ENCODE data around the gene TNFRSF6B.

TNFRSF6B gene

DNA sequence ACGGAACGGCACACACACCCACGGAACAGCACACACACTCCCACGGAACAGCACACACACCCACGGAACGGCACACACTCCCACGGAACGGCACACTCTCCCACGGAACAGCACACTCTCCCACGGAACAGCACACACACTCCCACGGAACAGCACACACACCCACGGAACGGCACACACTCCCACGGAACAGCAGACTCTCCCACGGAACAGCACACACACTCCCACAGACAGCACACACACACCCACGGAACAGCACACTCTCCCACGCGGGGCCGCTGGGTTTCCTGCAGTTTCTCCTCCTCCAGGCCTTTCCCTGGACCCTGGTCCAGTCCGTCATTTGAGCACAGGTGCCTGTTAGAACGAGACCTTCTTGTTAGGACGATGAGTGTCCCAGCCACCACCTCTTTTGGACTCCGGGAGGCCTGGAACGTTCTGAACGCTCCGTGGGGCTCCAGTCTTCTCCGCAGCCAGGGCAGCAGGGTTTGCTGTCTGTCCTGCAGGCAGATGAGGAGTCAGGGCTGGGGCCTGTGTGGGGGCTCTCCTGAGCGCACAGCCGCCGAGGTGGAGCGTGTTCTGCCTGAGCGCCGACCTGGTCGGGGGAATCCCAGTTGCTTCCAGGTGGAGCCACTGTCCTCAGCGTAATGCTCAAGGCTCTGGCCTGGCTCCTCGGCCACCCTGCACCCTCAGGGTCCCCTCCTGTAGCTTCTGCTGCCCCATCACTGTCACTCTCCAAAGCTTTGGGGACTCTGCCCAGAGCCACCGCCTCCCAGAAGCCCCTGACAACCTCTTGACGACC lies 17.6 kb upstream of the TNFRSF6B start:
- peaks cover 3% of the 10 kb centered on the region; the same call in 1 of the 2 replicates for H3K36me3 ChIP-seq (ENCODE audit: insufficient read depth, low read length)
- peaks cover 4% of the 10 kb centered on the region for H3K4me1 ChIP-seq (ENCODE audit: insufficient read depth, low read length, poor library complexity, severe bottlenecking)
- no peak overlapping the region for H3K9ac ChIP-seq (ENCODE audit: low read depth, low read length, poor library complexity, severe bottlenecking)
- TF ChIP-seq EZH2phosphoT487 (IDR thresholded peaks at IDR 0.05; ENCODE audit: borderline replicate concordance), result no peak
- TF ChIP-seq, protein P1, sequence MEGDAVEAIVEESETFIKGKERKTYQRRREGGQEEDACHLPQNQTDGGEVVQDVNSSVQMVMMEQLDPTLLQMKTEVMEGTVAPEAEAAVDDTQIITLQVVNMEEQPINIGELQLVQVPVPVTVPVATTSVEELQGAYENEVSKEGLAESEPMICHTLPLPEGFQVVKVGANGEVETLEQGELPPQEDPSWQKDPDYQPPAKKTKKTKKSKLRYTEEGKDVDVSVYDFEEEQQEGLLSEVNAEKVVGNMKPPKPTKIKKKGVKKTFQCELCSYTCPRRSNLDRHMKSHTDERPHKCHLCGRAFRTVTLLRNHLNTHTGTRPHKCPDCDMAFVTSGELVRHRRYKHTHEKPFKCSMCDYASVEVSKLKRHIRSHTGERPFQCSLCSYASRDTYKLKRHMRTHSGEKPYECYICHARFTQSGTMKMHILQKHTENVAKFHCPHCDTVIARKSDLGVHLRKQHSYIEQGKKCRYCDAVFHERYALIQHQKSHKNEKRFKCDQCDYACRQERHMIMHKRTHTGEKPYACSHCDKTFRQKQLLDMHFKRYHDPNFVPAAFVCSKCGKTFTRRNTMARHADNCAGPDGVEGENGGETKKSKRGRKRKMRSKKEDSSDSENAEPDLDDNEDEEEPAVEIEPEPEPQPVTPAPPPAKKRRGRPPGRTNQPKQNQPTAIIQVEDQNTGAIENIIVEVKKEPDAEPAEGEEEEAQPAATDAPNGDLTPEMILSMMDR (conservative IDR thresholded peaks at IDR 0.05; ENCODE audit: low read length), result no peak
- H3K4me2 ChIP-seq (ENCODE audit: low read depth, low read length, poor library complexity, severe bottlenecking), result no peak overlapping the region
- H3K9me2 ChIP-seq (replicated peaks; ENCODE audit: low read depth, low read length), result no peaks in the 10 kb centered on the region
- H3F3A ChIP-seq (ENCODE audit: low read depth), result no peaks in the 10 kb centered on the region
- H3K9me3 ChIP-seq (ENCODE audit: insufficient read depth, low read depth, low read length), result no peaks in the 10 kb centered on the region
- no peak overlapping the region for H3K4me3 ChIP-seq (ENCODE audit: low read length, poor library complexity, severe bottlenecking)
- no peak overlapping the region for H2AFZ ChIP-seq (ENCODE audit: low read length)
- no peaks in the 10 kb centered on the region for H3K79me2 ChIP-seq (ENCODE audit: insufficient read depth, low read length)
- H4K20me1 ChIP-seq (ENCODE audit: insufficient read depth, low read length, poor library complexity, severe bottlenecking), result no peaks in the 10 kb centered on the region
- H3K27me3 ChIP-seq (ENCODE audit: insufficient read depth, low read length, poor library complexity, severe bottlenecking), result no peaks in the 10 kb centered on the region

DNA sequence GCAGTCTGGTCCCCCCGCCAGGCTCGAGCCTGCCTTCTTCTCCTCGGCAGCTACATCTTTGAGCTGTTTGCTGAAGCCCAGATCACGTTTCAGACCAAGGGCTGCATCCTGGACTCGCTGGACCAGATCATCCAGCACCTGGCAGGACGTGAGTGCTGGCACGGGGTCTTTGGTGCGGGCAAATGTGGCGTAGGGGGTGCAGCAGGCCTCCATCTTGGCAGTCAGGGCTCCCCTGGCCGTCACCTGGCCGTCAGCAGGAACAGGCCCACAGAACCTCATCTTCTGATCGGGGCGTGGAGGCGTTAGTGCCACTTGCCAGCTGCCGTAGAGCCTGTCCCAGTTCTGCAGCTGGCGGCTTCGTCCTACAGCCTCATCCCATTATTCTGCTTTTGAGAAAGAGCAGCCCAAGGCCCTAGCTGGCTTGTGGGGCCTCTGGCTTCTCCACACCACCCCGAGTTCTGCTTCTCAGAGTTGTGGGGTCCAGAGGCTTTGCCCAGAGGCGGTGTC lies 16.6 kb upstream of the TNFRSF6B start:
- H3K9me2 ChIP-seq (replicated peaks; ENCODE audit: low read depth, low read length), result no peaks in the 10 kb centered on the region
- no peaks in the 10 kb centered on the region for H3K36me3 ChIP-seq (ENCODE audit: insufficient read depth, low read length)
- no peaks in the 10 kb centered on the region for H4K20me1 ChIP-seq (ENCODE audit: insufficient read depth, low read length, poor library complexity, severe bottlenecking)
- peaks cover 4% of the 10 kb centered on the region for H3K4me1 ChIP-seq (ENCODE audit: insufficient read depth, low read length, poor library complexity, severe bottlenecking)
- H3K4me2 ChIP-seq (ENCODE audit: low read depth, low read length, poor library complexity, severe bottlenecking), result no peak overlapping the region
- no peak overlapping the region for H2AFZ ChIP-seq (ENCODE audit: low read length)
- H3K4me3 ChIP-seq (ENCODE audit: low read length, poor library complexity, severe bottlenecking), result no peak overlapping the region
- no peaks in the 10 kb centered on the region for H3K79me2 ChIP-seq (ENCODE audit: insufficient read depth, low read length)
- H3K27me3 ChIP-seq (ENCODE audit: insufficient read depth, low read length, poor library complexity, severe bottlenecking), result no peaks in the 10 kb centered on the region
- no peak overlapping the region for H3K9ac ChIP-seq (ENCODE audit: low read depth, low read length, poor library complexity, severe bottlenecking)
- H3F3A ChIP-seq (ENCODE audit: low read depth), result no peaks in the 10 kb centered on the region
- TF ChIP-seq, protein P1 (conservative IDR thresholded peaks at IDR 0.05; ENCODE audit: low read length), result no peak
- no peak for TF ChIP-seq EZH2phosphoT487 (IDR thresholded peaks at IDR 0.05; ENCODE audit: borderline replicate concordance)
- no peaks in the 10 kb centered on the region for H3K9me3 ChIP-seq (ENCODE audit: insufficient read depth, low read depth, low read length)

DNA sequence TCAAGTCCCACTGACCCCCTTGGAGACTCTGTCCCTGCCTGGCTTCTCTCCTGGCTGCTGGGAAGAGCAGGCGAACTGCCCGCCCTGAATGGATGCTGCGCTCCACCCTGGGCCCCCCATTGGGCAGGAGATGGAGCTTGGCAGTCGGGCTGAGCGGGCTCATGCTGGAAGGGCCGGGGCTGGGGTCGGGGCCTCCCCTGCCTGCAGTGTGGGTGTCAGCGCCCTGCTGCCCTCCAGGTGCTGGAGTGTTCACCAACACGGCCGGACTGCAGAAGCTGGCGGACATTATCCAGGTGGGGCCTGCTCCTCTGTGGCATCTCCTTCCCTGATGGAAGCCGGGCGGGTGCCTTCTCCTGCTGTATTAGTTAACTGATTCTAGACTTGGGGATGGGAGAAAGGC lies 16.0 kb upstream of the TNFRSF6B start:
- H3K36me3 ChIP-seq (ENCODE audit: insufficient read depth, low read length), result no peaks in the 10 kb centered on the region
- TF ChIP-seq, protein P1 (conservative IDR thresholded peaks at IDR 0.05; ENCODE audit: low read length), result no peak
- no peak for TF ChIP-seq EZH2phosphoT487 (IDR thresholded peaks at IDR 0.05; ENCODE audit: borderline replicate concordance)
- H4K20me1 ChIP-seq (ENCODE audit: insufficient read depth, low read length, poor library complexity, severe bottlenecking), result no peaks in the 10 kb centered on the region
- H3K79me2 ChIP-seq (ENCODE audit: insufficient read depth, low read length), result no peaks in the 10 kb centered on the region
- H3K27me3 ChIP-seq (ENCODE audit: insufficient read depth, low read length, poor library complexity, severe bottlenecking), result no peaks in the 10 kb centered on the region
- H3K4me2 ChIP-seq (ENCODE audit: low read depth, low read length, poor library complexity, severe bottlenecking), result no peak overlapping the region
- no peak overlapping the region for H2AFZ ChIP-seq (ENCODE audit: low read length)
- no peaks in the 10 kb centered on the region for H3K9me3 ChIP-seq (ENCODE audit: insufficient read depth, low read depth, low read length)
- no peaks in the 10 kb centered on the region for H3F3A ChIP-seq (ENCODE audit: low read depth)
- H3K9ac ChIP-seq (ENCODE audit: low read depth, low read length, poor library complexity, severe bottlenecking), result no peak overlapping the region
- H3K4me3 ChIP-seq (ENCODE audit: low read length, poor library complexity, severe bottlenecking), result no peak overlapping the region
- no peaks in the 10 kb centered on the region for H3K9me2 ChIP-seq (replicated peaks; ENCODE audit: low read depth, low read length)
- peaks cover 4% of the 10 kb centered on the region for H3K4me1 ChIP-seq (ENCODE audit: insufficient read depth, low read length, poor library complexity, severe bottlenecking)

All from Loucy (cell line).